HG02870 (cell line): ENCODE data around the gene CORO2B.

ENCODE experiments used
- ATAC-seq: cut with Tn5 transposase; IDR thresholded peaks from one replicate; pipeline ENCODE4 v1.9.1; 2021; ENCODE audit warnings: mild to moderate bottlenecking, moderate library complexity; ENCODE audit not compliant: unreplicated experiment

The CORO2B gene

DNA sequence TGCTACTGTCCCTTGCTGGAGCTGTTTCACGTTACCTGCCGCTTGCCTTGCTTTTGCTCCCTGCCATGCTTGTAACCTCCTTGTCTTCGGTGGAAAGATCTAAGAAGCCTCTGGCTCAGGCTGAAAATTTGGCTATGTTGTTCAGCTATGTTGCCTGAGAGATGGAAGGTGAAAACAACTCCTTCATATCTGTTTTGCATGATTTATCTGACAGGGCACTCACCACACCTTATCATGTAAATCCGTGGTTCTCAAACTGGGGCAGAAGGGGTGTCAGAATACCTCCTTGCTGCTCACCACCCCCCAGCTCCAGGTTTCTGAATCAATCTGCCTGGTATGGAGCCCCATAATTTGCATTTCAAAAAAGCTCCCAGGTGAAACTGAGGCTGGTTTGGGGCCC is 6.5 kb upstream of the CORO2B start:
- ATAC-seq, result no peak

DNA sequence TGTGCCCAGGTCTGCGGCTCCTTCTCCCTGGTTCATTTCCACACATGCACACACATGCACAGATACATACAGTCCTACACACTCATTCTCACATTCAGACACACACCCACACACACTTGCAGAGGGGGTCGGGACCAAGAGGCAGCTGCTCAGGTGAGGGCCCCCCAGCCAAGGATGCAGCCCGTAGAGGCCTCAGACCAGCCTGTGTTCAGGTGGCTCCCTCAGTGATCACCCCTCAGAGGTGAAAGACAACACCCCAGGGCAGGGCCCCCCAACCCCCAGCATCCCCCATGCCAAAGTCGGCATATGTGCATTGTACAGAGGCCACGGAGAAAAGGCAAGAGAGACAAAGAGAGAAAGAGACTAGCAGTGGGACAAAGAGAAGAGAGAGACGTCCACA is 5.9 kb upstream of the CORO2B start:
- ATAC-seq, result no peak

DNA sequence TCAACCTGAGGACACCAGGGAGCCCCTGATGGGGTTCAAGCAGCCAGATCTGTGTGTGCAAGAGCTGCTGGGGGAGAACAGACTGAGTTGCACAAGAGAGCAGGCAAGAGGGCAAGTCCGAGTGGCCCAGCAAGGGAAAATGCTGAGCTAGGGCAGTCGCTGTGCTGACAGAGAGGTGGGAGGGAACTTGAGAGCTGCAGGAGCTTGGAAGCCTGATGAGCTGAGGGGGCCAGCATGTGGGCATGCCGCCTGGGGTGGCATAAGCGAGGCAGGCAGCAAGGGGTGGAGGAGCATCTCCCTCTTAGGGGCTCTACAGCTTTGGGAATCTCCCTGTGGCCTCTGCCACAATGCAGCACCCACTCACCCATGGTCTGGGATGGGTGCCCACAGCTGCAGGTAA is 4.7 kb upstream of the CORO2B start:
- no peak for ATAC-seq

DNA sequence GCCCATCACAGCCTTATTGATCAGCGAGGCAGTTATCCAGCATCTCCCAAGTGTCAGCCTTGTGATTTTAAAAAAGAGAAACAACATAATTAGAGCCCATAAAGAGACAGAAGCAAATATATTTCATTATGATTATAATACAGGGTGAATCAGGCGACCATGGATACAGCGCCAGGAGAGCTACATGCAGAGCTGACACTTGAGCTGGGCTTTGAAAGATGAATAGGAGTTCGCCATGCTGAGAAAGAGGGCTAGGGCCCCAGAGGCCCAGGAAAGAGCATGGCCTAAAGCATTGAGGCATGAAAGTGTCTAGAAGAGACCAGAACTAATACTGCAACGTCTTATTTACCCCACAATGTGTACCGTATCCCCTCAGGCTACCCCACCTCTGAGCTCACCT is 4.2 kb upstream of the CORO2B start:
- ATAC-seq, result no peak

DNA sequence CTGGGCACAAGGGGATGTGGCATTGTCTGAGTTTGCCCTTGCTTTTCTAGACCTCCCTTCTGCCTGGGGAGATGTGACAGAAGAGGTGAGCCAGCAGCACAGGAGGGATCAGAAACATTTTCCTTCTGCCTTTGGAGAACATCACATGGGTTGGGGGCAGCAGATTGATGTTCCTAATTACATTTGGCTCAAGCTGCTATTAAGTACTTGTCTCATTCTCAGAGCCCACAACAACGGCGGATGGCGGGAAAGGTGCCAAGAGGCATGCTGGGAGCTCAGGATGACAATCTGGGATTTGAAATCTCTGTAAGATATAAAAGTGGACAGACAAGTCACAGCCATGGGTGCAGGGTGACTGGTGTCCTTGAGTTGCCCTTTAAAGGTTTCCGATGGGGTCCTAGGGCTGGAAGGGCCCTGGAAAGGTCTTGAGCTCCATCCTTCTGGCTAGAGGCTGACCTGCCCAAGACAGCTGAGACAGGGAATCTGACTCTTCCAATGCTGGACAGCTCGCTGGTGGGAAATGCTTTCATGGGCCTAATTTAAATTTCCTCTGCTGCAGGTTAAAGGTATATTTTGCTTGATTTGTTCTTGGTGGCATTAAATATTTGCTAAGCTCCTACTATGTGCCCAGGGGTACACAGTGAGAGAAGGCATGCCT is 2.4 kb upstream of the CORO2B start:
- no peak for ATAC-seq

DNA sequence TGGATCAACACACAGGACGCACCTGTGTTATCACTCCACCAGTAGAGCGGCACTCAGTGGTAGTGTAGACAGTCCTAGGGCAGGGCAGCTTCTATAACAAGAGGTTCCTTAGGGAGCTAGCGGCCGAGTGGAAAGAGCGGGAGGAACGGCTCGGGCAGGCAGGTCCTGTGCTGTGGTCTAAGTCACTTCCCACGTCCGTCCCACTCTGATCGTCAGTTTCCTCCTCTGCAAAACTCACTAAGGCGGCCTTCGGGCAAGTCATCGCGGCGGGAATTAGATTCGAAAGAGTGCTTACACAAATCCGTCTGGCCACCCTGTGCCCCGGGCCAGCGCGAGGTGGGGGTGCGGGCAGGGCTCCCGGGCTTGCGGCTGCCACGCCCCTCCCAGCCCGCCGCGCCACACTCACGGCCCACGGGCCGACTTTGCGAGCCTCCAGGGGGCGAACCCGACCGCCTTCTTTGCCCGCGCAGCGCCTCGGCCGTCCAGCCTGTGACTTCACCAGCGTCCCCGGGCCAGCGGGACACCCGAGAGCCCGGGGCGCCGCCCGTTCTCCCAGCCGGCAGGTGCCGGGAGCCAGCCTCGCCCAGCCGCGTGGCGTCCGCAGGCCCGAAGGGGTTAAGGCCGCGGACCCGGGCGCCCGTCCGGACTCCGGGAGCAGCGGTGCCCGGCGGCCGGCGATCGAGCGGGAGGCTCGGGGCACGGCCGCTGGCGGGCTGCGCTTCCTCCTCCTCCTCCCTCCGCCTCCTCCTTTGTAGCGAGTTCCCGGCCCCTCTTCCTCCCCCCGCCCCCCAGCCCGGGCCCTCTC is 416 bp upstream of the CORO2B start:
- no peak for ATAC-seq

DNA sequence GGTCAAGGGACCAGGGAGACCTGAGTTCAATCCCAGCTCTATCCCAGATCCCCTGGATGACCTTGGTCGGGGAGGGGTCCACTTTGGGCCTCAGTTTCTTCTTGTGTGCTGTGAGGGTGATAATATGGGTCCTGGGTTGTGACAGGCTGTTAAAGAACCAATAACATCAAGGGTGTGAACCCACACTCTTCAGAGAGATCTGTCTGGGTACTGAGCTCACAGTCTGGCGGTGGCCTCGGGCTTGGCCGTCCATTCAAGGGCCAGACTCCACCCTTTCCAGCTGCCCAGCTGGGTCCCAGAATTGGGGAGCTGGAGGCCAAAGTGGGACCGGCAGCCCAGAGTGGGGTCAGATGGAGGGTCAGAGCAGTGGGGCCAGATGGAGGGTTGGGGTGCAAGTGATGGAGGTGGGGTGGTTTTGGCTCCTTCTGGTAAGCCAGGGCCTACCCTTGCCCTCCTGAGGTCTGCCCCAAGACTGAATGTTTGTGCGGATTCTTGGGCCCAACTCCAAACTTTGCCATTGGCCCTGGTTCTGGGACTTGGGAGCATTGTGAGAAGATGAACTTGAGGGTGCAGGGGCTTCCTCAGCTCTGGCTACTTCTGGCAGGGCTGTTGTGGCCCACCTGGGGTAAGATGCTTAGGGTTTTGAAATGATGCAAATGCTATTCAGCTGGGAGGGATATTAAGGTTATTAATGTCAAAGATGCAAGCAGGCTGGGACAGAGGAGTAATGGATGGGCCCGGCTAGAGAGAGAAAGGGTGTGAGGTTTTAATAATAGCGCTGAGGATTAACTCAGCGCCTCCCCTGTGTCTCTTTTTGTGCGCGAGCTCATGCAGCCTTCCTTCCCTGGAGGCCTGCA is 1.5 kb downstream of the CORO2B start:
- no peak for ATAC-seq

DNA sequence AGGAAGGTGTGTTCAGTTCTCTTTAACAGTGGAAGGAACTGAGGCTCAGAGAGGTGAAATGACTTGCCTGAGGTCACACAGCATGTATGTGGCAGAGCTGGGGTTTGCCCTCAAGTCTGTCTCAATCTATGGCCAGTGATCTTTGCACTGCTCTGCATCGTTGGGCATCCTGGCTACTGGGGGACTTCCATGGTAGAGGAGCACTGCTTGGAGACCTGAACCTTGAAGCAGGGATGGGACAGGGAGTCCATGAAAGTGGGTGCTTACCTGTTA is 2.0 kb downstream of the CORO2B start:
- no peak for ATAC-seq

DNA sequence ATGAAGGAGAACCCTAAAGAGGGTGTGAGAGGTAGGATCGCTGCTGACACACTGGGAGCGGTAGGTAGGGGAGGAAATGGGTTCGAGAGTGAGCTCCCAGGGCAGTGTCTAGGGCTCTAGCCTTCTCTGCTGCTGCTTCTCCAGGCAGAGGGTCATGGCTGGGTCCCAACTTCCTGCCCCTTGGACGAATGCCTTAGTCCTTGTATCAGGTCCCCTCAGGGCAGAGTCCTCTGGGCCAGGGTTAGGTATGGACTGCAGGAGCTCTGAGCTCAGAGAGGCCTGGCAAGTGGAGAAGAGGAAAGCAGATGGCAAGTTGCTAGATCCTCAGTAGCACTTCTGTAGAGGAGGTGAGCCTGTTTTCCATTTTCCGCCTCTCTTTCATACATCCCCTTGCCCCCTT is 2.9 kb downstream of the CORO2B start:
- no peak for ATAC-seq

DNA sequence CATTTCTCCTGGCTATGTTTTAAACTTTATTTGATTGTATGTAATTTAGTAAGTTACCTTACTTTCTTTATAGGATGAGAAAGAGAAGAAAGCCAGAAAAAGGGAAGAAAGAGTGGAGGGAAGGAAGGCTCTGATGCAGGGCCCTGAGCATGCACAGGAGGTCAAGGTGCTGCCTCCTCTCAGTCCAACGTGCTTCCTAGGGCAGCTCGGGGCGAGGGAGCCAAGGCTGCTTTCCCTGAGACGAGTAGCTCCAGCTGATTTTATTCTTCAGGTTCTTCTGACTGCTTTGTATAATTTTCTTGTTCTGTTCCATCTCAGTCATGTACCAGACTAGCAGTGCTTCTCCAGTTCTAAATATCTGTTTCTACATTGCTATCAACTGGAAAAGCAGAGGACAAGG is 3.4 kb downstream of the CORO2B start:
- no peak for ATAC-seq

DNA sequence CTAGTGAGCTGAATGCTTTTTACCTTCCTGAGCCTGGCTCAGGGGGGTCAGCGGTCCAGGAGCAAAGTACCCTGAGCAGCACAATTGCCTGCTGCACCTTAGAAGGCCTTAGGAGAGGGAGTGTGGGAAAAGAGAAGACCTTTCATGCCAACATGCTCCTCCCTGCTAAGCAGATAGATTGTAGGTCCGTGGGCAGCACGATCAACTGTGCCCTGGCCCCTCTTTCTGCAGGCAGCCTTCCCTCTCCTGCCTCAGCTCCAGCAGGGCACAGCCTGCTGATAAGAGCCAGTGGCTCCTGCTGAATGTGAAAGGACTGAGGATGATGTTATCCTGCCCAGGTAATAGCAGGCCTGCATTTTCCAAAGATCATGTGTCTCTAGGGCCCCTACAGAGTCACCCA is 4.1 kb downstream of the CORO2B start:
- ATAC-seq, result no peak

DNA sequence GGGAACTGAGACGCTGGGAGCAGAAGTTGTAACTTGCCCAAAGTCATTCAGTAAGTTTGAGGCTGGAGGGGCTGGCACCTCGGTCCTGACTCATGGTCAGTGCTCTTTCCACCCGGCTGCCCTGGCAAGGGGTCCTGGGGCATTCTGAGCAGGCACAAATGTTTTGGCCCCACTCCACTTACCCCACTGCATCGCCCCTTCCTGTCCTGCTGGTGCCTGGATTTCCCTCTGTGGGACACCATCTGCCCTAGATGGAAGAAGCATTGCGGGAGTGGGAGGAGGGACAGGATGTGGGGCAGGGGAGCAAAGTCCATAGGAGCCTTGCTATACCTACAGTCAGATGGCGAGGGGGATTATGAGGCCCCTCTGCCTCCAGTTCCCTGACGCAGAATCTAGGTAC is 4.5 kb downstream of the CORO2B start:
- ATAC-seq, result no peak

DNA sequence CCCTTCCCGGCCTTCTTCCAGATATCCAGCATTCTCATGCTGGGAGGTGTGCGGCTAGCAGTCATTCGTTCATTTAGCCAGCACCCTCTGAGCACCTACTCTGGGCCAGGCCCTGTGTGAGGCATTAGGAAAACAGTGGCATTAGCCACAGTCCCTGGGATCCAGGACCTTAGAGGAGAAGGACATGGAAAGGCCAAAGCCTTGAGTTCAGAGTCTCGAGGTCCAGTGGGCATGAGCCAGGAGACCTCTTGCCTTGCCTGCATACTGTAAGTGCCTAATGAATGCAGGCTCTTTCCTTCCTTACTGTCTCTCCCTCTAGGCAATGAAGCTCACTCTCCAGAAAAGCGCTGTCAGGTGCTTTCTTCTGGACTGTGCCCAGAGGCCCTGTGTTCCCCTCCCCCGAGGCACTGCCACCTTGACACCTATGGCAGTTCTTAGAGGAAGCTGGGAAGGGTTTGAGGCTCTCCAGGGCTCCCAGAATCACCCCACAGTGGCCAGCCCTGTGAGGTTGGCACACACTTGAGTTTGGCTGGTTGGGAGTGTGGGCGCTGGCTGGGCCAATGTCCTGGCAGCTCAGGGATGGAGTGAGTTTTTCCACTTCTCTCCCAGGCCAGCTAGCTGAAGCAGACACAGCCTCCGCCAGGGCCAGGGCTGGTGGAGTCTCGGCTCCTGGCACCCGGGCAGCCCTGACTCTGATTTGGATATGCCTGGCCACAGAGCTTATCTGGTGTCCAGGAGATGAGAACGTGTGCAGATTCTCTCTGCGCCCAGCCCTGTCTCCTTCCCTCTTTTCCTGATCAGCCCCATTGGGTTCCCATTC is 5.4 kb downstream of the CORO2B start:
- no peak for ATAC-seq

DNA sequence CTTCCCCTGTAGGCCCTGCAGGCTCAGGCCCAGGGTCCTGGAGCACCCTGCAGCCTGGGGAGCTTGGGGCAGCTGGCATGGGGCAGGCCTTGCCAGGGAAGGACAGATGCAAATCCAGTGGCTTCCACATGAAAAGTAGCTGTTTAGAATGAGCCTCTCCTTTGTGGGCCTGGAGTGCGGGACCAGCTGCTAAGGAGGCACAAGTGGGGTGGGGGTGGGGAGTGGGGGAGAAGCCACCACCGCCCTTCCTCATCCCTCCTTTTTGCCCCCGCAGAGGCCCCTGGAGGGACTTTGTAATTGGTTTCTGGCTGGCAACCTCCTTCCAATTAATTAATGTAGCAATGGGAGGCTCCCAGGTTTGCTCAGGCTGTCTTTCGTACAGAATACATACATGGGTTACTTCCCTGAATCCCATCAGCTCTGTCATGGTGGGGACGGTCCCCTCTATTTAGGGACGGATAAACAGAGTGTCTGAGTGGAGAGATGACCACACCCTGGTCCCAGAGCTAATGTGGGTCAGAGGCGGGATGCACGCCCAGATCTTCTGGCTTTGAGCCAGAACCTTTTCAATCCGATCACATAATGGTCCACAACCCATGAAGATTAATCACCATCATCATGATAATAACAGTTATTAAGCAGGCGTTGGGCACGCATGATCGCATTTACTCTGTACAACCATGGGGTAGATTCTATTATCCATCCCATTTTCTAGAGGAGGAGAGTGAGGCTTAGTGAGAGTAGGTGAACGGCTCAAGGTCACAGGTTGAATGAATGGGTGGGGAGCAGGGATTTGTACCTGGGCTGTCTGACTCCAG is 6.2 kb downstream of the CORO2B start:
- no peak for ATAC-seq

DNA sequence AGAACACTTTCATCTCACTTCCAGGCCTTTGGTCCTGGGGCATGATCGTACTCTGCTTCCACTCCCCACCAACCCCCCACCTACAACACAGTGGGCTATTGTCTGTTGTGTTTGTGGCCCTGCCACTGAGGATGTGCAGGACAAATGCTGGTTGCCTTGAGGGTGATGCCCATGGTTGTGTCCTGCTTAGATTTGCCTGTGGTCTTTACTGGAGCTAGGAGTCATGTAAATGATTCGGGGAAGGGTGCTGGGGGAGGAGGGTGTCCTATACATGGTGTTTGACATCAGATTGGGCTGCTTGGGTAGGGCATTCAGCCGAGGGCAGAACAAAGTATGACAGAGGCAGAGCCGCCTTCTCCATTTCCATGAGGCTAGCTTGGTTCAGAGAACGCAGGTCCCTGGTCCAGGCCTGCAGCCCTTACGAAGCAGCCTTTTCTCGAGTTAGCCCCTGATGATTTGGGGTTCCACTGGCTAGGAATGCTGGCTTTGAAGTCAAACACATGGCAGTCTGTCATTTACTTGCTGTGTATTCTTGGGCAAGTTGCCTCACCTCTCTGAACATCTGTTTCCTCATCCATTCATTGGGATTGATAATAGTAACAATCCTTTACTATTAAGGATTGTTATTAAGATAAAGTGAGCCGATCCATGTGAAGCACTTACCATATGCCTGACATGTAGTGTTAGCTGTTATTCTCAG is 6.9 kb downstream of the CORO2B start:
- no peak for ATAC-seq

DNA sequence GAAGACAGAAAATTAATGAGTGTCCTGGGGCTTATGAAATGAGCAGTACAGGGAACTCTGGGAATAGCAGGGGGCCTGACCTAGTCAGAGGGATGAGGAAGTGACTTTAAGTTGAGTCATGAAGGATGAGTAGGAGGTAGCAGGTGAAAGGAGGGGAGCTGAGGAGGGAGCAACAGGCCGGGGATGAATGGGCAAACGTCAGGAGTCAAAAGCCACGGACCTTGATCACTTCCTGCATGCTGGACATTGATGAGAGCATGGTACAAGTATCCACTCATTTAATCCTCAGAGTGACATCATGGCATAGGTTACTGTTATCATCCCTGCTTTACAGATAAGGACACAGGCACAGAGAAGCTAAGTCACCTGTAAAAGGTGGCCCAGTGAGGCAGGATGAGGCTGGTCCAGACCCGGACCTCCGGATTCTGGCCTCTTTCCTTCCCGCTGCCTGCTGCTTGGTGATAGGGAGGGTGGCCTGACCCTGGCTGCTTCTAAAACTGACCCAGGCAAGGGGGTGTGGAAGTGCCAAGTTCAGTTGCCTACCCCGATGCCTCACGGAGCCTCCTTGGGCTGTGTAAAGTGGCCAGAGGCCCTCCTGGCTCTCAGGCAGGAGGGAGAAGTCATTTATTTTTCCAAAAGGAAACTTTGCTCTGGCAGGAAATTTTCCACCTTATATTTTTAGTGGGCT is 7.6 kb downstream of the CORO2B start:
- ATAC-seq, result no peak

DNA sequence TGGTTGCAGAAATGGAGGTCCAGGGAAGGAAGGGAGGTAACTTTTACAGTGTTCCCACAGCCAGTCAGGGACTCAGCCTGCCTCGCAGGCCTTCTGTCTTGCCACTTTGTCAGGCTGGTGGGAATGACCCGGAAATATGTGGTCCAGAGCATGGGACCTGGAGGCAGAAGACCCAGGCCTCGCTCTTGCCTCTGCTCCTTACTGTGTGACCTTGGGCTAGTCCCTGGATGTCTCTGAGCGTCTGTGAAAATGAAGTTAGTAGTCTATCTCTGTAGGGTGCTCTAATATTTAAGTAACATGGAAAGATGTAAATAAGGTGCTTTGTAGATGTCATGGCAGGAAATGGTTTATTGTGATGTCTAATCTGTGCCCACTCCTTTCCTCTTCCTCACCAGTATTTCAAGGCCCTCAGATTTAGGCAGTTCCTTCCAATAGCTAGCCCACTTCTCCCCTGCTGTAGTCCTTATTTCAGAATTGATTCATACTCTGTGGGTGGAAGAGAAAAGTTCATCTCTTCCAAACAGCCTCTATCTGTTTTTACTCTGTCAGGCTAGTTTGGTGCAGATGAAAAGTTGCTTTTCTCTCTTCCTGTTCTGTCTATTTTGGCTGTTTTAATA is 9.1 kb downstream of the CORO2B start:
- ATAC-seq, result no peak

DNA sequence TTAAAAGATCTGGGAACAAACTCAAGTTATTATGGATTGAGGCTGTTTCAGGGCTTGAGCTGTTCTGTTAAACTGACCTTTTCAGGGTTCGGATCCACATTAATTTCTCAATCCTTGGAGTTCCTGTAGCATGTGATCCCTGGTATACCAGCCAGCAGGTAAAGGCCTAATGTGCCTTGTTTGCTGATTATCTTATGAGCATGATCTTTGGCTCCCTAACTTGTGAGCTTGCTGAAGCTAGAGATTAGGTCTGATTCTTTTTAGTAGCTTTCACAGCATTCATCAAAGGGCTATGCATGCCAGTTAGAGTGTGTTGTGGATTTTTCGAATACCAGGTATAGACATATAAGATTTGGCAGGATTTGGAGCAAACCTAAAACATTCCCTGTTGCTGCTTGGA is 10.3 kb downstream of the CORO2B start:
- ATAC-seq, result no peak
